Measurements from ENCODE around the gene KCNJ3. TPM values are rescaled to one million over a fixed set of nuclear protein-coding genes. Genes with fewer than 3 reads are reported as not detected.

KCNJ3 gene
- total RNA-seq, 1 donor from 2014 or later: 4.2 TPM

- H3K27me3 ChIP-seq: no peaks in the 10 kb centered on the region
- no peaks in the 10 kb centered on the region for H3K36me3 ChIP-seq
- DNase-seq (ENCODE audit: extremely low spot score in 2 of 2): no peak
- H3K4me3 ChIP-seq: no peak overlapping the region
- TF ChIP-seq CTCF (IDR thresholded peaks at IDR 0.05) (no peak), POLR2A (IDR thresholded peaks at IDR 0.05) (no peak), POLR2AphosphoS5 (IDR thresholded peaks at IDR 0.05; ENCODE audit: insufficient read depth in 1 of 2, low read depth in 1 of 2) (no peak)
- intact Hi-C loops (cut with DNase I): no loop called here
- no peaks in the 10 kb centered on the region for H3K4me1 ChIP-seq
- H3K9me3 ChIP-seq: no peaks in the 10 kb centered on the region
- no peak overlapping the region for H3K27ac ChIP-seq
Observed at GRCh38 chr2:154794406-154794805, 95.9 kb downstream of the KCNJ3 start.

GRCh38 chr2:154795651-154796050 is 97.2 kb downstream of the KCNJ3 start:
- no peak overlapping the region for H3K4me3 ChIP-seq
- no peak overlapping the region for H3K27ac ChIP-seq
- intact Hi-C loops (cut with DNase I): no loop called here
- H3K9me3 ChIP-seq: no peaks in the 10 kb centered on the region
- DNase-seq (ENCODE audit: extremely low spot score in 2 of 2): no peak
- H3K27me3 ChIP-seq: no peaks in the 10 kb centered on the region
- no peaks in the 10 kb centered on the region for H3K4me1 ChIP-seq
- TF ChIP-seq POLR2AphosphoS5 (IDR thresholded peaks at IDR 0.05; ENCODE audit: insufficient read depth in 1 of 2, low read depth in 1 of 2) (no peak), POLR2A (IDR thresholded peaks at IDR 0.05) (no peak), CTCF (IDR thresholded peaks at IDR 0.05) (no peak)
- no peaks in the 10 kb centered on the region for H3K36me3 ChIP-seq

- no peaks in the 10 kb centered on the region for H3K9me3 ChIP-seq
- DNase-seq (ENCODE audit: extremely low spot score in 2 of 2): no peak
- no peaks in the 10 kb centered on the region for H3K36me3 ChIP-seq
- TF ChIP-seq CTCF (IDR thresholded peaks at IDR 0.05): no peak
- no peaks in the 10 kb centered on the region for H3K4me1 ChIP-seq
- no peak overlapping the region for H3K27ac ChIP-seq
- no peaks in the 10 kb centered on the region for H3K27me3 ChIP-seq
- intact Hi-C loops (cut with DNase I): no loop called here
- no peak overlapping the region for H3K4me3 ChIP-seq
Observed at GRCh38 chr2:154804451-154804850, 106.0 kb downstream of the KCNJ3 start.

GRCh38 chr2:154813636-154814035 is 115.1 kb downstream of the KCNJ3 start:
- no peak for DNase-seq (ENCODE audit: extremely low spot score in 2 of 2)
- H3K9me3 ChIP-seq: no peaks in the 10 kb centered on the region
- H3K27me3 ChIP-seq: no peaks in the 10 kb centered on the region
- no peak overlapping the region for H3K27ac ChIP-seq
- no peaks in the 10 kb centered on the region for H3K4me1 ChIP-seq
- no peak overlapping the region for H3K4me3 ChIP-seq
- no peak for TF ChIP-seq CTCF (IDR thresholded peaks at IDR 0.05)
- no peak for TF ChIP-seq POLR2AphosphoS5 (IDR thresholded peaks at IDR 0.05; ENCODE audit: insufficient read depth in 1 of 2, low read depth in 1 of 2)
- no peak for TF ChIP-seq POLR2A (IDR thresholded peaks at IDR 0.05)
- H3K36me3 ChIP-seq: no peaks in the 10 kb centered on the region
- intact Hi-C loops (cut with DNase I): no loop called here

GRCh38 chr2:154814856-154815255 is 116.4 kb downstream of the KCNJ3 start:
- Histone ChIP-seq H3K27ac (no peak overlapping the region), H3K36me3 (no peaks in the 10 kb centered on the region), H3K4me1 (no peaks in the 10 kb centered on the region), H3K27me3 (no peaks in the 10 kb centered on the region), H3K9me3 (no peaks in the 10 kb centered on the region), H3K4me3 (no peak overlapping the region)
- TF ChIP-seq POLR2A (IDR thresholded peaks at IDR 0.05) (no peak), POLR2AphosphoS5 (IDR thresholded peaks at IDR 0.05; ENCODE audit: insufficient read depth in 1 of 2, low read depth in 1 of 2) (no peak), CTCF (IDR thresholded peaks at IDR 0.05) (no peak)
- no peak for DNase-seq (ENCODE audit: extremely low spot score in 2 of 2)
- intact Hi-C loops (cut with DNase I): no loop called here

Data from vagina (tissue), 2 donors.